ENCODE results near the gene LDOC1. TPM values are rescaled to one million over a fixed set of nuclear protein-coding genes. Genes with fewer than 3 reads are reported as not detected.
"Not testable (repeated sequence)": the region's sequence is repeated elsewhere in the genome, so short reads cannot be mapped to it uniquely, and the experiment has no call there.

Gene LDOC1
- total RNA-seq, 2 donors from 2014 or later = 17.8 to 24.3 TPM

GRCh38 chrX:141201962-141202361 lies 25.0 kb upstream of the LDOC1 start:
- TF ChIP-seq POLR2AphosphoS5 (IDR thresholded peaks at IDR 0.05) (no peak), POLR2A (IDR thresholded peaks at IDR 0.05) (no peak), CTCF (IDR thresholded peaks at IDR 0.05) (no peak)
- no peaks in the 10 kb centered on the region for H3K9me3 ChIP-seq
- H3K27me3 ChIP-seq (replicated peaks; ENCODE audit: insufficient read depth) = no peaks in the 10 kb centered on the region
- H3K36me3 ChIP-seq = no peaks in the 10 kb centered on the region
- 93% methylated on average over 3 of the region's 3 CpGs for WGBS
- H3K4me1 ChIP-seq (replicated peaks) = no peaks in the 10 kb centered on the region
- intact Hi-C loops (cut with DNase I) = no loop called here
- H3K27ac ChIP-seq = no peak overlapping the region
- no peak overlapping the region for H3K4me3 ChIP-seq
- DNase-seq (ENCODE audit: low spot score) = no peak

- intact Hi-C loops (cut with DNase I); H3K27me3 ChIP-seq (replicated peaks; ENCODE audit: insufficient read depth); H3K27ac ChIP-seq; H3K4me3 ChIP-seq; DNase-seq (ENCODE audit: low spot score); H3K36me3 ChIP-seq; H3K4me1 ChIP-seq (replicated peaks); H3K9me3 ChIP-seq: not testable (repeated sequence)
- 96% methylated on average over 9 of the region's 24 CpGs for WGBS
Observed at GRCh38 chrX:141188573-141188972, 11.6 kb upstream of the LDOC1 start.

GRCh38 chrX:141185366-141185765 lies 8.4 kb upstream of the LDOC1 start:
- no peak for DNase-seq (ENCODE audit: low spot score)
- Histone ChIP-seq H3K9me3 (no peaks in the 10 kb centered on the region), H3K27ac (no peak overlapping the region), H3K27me3 (replicated peaks; ENCODE audit: insufficient read depth) (no peaks in the 10 kb centered on the region), H3K4me1 (replicated peaks) (no peaks in the 10 kb centered on the region), H3K4me3 (no peak overlapping the region), H3K36me3 (no peaks in the 10 kb centered on the region)
- intact Hi-C loops (cut with DNase I) = no loop called here
- WGBS = 85% methylated on average over 5 of the region's 5 CpGs
- TF ChIP-seq POLR2AphosphoS5 (IDR thresholded peaks at IDR 0.05) (no peak), POLR2A (IDR thresholded peaks at IDR 0.05) (no peak)

GRCh38 chrX:141183000-141183399 lies 6.1 kb upstream of the LDOC1 start:
- no peak overlapping the region for H3K27ac ChIP-seq
- intact Hi-C loops (cut with DNase I) = no loop called here
- no peak overlapping the region for H3K4me3 ChIP-seq
- H3K4me1 ChIP-seq (replicated peaks) = no peaks in the 10 kb centered on the region
- H3K9me3 ChIP-seq = no peaks in the 10 kb centered on the region
- TF ChIP-seq POLR2AphosphoS5 (IDR thresholded peaks at IDR 0.05) (no peak), POLR2A (IDR thresholded peaks at IDR 0.05) (no peak), CTCF (IDR thresholded peaks at IDR 0.05) (no peak)
- WGBS = 78% methylated on average over 5 of the region's 5 CpGs
- H3K27me3 ChIP-seq (replicated peaks; ENCODE audit: insufficient read depth) = no peaks in the 10 kb centered on the region
- H3K36me3 ChIP-seq = no peaks in the 10 kb centered on the region
- DNase-seq (ENCODE audit: low spot score) = no peak

- intact Hi-C loops (cut with DNase I) = no loop called here
- no peak for DNase-seq (ENCODE audit: low spot score)
- Histone ChIP-seq H3K4me1 (replicated peaks) (no peaks in the 10 kb centered on the region), H3K4me3 (no peak overlapping the region), H3K36me3 (no peaks in the 10 kb centered on the region), H3K9me3 (no peaks in the 10 kb centered on the region), H3K27ac (no peak overlapping the region), H3K27me3 (replicated peaks; ENCODE audit: insufficient read depth) (no peaks in the 10 kb centered on the region)
- TF ChIP-seq POLR2A (IDR thresholded peaks at IDR 0.05) (no peak), POLR2AphosphoS5 (IDR thresholded peaks at IDR 0.05) (no peak), CTCF (IDR thresholded peaks at IDR 0.05) (no peak)
- WGBS = 67% methylated on average over 5 of the region's 7 CpGs
Observed at GRCh38 chrX:141180851-141181250, 3.9 kb upstream of the LDOC1 start.

GRCh38 chrX:141175786-141176185 lies 1.1 kb downstream of the LDOC1 start:
- Histone ChIP-seq H3K27ac (no peak overlapping the region), H3K36me3 (no peaks in the 10 kb centered on the region), H3K4me3 (peak overlapping the region in 1 of 2 donors; percentile 48), H3K9me3 (no peaks in the 10 kb centered on the region), H3K27me3 (replicated peaks; ENCODE audit: insufficient read depth) (no peaks in the 10 kb centered on the region), H3K4me1 (replicated peaks) (no peaks in the 10 kb centered on the region)
- 36% methylated on average over 5 of the region's 5 CpGs for WGBS
- no peak for DNase-seq (ENCODE audit: low spot score)
- intact Hi-C loops (cut with DNase I) = no loop called here
- TF ChIP-seq CTCF (IDR thresholded peaks at IDR 0.05) (no peak), POLR2A (IDR thresholded peaks at IDR 0.05) (no peak), POLR2AphosphoS5 (IDR thresholded peaks at IDR 0.05) (no peak)
